Testis (tissue), 2 donors: ENCODE measurements around the gene SDHB.

Source experiments
- CTCF ChIP-seq, 3 experiments: fragments of 450-650 bp in 2 of 3; fragments of 200-600 bp in 1 of 3; sonication (generic) in 1 of 3; IDR thresholded peaks; one replicate each; pipeline ENCODE4 v1.5.1; 2016 to 2019; ENCODE audit warnings: antibody characterized with exemption in 3 of 3, mild to moderate bottlenecking in 2 of 3, moderate library complexity in 1 of 3
- POLR2A ChIP-seq: fragments of 450-650 bp; IDR thresholded peaks from one replicate; pipeline ENCODE4 v1.6.1; 2017; ENCODE audit warnings: antibody characterized with exemption, mild to moderate bottlenecking, moderate library complexity

GRCh38 chr1:17045150-17045549 is 8.7 kb downstream of the SDHB start:
- TF ChIP-seq CTCF (IDR thresholded peaks at IDR 0.05) (no peak), POLR2A (no peak)
